ENCODE measurements around the gene ALKBH2. TPM values are rescaled to one million over a fixed set of nuclear protein-coding genes. Genes with fewer than 3 reads are reported as not detected.
"Not testable (repeated sequence)": the region's sequence is repeated elsewhere in the genome, so short reads cannot be mapped to it uniquely, and the experiment has no call there.

Gene ALKBH2
- total RNA-seq, 2 experiments from 2014 or later, result 10.0 to 13.0 TPM

- Mint-ChIP-seq H3K4me3 (peak overlapping the region; percentile 99), H3K27ac (peak overlapping the region; percentile 99), H3K4me1 (peaks cover 15% of the 10 kb centered on the region), H3K36me3 (ENCODE audit: low read depth) (peaks cover 11% of the 10 kb centered on the region)
- H3K27me3 Mint-ChIP-seq, H3K9me3 Mint-ChIP-seq, DNase-seq: not testable (repeated sequence)
- POLR2A ChIA-PET, result interaction anchor here (1.0 kb wide), 1 partner anchor 39 kb away, joined by 3 read pairs; the partner anchor contains the start of gene ALKBH2
- CTCF ChIA-PET, result interaction anchor here (1.6 kb wide), 1 partner anchor 39 kb away, joined by 7 read pairs; the partner anchor contains the start of gene ALKBH2
These were observed 39.2 kb downstream of the ALKBH2 start for GRCh38 chr12:109054124-109054513.

DNA sequence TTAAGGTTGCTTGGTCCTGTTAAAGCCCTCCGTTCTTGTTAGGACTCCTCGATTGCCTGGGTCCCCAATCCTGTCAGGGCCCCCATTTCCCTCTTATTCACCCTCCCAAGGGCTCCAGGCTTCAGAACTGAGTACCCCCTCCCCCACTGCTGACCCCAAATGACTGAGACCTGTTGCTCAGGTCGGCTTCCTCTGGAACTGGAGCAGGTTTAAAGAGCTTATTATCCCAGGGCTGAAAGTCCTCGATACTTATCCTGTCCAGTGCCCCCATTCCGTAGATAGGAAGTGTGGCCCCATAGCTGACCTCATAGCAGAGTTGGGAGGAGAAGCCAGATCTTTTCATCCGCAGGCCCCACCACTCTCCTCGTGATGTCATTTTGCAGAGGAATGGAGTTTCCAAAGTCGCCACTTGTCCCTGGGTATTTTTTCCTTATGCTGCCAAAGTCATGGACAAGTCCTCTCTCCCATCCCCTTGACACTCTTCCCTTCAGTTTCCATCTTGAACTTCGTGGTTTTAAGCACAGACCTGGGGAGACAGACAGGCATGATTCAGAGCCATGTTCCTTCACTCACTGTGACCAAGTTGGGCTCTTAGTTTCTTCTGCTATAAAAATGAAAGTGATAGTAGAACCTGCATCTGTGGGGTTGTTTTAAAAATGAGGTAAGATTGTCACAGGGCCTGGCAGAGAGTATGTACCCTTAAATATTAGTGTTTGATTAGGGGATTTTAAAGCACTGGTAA lies 39.7 kb downstream of the ALKBH2 start:
- POLR2A ChIA-PET, result interaction anchor here (1.0 kb wide), 1 partner anchor 40 kb away, joined by 3 read pairs; the partner anchor contains the start of gene ALKBH2
- CTCF ChIA-PET, result interaction anchor here (1.6 kb wide), 1 partner anchor 40 kb away, joined by 7 read pairs; the partner anchor contains the start of gene ALKBH2
- Mint-ChIP-seq H3K9me3 (no peaks in the 10 kb centered on the region), H3K36me3 (ENCODE audit: low read depth) (peaks cover 9% of the 10 kb centered on the region), H3K4me3 (peak overlapping the region; percentile 99), H3K4me1 (peaks cover 15% of the 10 kb centered on the region), H3K27ac (peak overlapping the region; percentile 99), H3K27me3 (no peaks in the 10 kb centered on the region)
- peak; percentile 54 for DNase-seq

DNA sequence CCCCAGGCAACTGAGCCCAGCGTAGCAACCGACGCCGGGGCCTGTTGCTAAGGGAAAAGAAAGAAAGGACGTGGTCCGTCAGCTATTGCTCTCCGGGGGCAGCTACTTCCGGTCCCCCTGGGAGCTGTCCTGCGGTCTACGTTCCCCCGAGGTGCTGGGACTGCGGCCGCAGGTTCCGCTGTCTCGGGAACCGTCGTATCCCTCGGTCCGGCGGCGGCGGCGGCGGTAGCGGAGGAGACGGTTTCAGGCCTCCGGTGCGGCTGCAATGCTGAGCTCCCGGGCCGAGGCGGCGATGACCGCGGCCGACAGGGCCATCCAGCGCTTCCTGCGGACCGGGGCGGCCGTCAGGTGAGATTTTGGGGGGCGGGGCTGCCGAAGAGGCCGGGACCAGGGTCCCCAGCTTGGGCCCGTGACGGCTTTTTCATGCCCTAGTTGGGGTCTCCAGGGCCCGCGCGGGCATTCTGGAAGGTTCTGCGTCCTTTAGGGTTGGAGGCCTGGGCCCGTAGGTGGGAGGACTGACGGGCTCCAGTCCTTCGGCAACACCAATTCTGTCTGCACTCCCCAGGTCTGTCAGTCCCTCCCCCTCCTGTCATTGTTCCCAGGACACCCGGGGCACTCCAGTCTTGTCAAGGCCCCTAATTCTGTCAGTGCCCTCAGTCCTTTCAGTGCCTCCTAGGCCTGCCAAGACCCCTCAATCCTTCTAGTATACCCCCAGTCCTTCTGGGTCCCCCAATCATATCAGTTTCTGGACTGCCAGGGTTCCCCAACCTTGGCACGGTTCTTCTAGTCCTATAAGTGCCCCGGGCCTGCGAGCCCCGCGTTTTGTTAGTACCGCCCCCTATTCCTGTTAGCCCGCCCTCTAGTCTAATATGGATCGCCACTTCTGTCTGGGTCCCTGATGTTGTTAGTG lies 40.6 kb downstream of the ALKBH2 start, which contains the start of gene USP30:
Gene USP30, plus strand, starts transcription at position 163 of the 910 bp plus-strand sequence. Its CDS starts 103 bp downstream, at position 266.
- DNase-seq, result peak; percentile 83
- ChIA-PET POLR2A (no interaction called here), CTCF (interaction anchor here (0.7 to 1.6 kb wide), 3 partner anchors 40 to 55 kb away, joined by 3 to 7 read pairs (median 5); partner anchors contain the start of gene ALKBH2)
- H3K4me1 Mint-ChIP-seq, result peaks cover 15% of the 10 kb centered on the region
- peak within 1 kb of the TSS; percentile 99 for H3K4me3 Mint-ChIP-seq
- no peaks in the 10 kb centered on the region for H3K9me3 Mint-ChIP-seq
- peak within 1 kb of the TSS; percentile 99 for H3K27ac Mint-ChIP-seq
- H3K27me3 Mint-ChIP-seq, result no peaks in the 10 kb centered on the region
- H3K36me3 Mint-ChIP-seq (ENCODE audit: low read depth), result peaks cover 9% of the 10 kb centered on the region

DNA sequence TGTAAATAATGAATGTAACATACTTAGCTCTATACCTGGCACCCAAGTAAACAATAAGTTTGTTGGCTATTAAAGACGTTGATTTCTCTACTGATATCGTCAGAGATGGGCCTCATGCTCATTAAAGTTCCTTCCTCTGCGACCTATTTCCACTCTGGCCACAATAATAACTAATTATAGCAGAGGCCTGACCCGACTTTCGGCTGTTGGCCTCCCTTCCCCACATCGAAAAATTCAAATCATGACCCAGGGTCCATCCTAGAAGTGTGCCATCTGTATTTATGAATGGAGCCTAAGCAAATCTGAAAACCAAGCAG lies 41.2 kb downstream of the ALKBH2 start:
- CTCF ChIA-PET, result interaction anchor here (0.7 to 1.4 kb wide), 2 partner anchors 41 to 56 kb away, joined by 3 to 5 read pairs; partner anchors contain the start of gene ALKBH2
- Mint-ChIP-seq H3K27me3 (no peaks in the 10 kb centered on the region), H3K4me1 (peaks cover 19% of the 10 kb centered on the region), H3K27ac (peak overlapping the region; percentile 81), H3K36me3 (ENCODE audit: low read depth) (peaks cover 9% of the 10 kb centered on the region), H3K9me3 (no peaks in the 10 kb centered on the region), H3K4me3 (peak overlapping the region; percentile 99)
- DNase-seq, result no peak
- POLR2A ChIA-PET, result no interaction called here

DNA sequence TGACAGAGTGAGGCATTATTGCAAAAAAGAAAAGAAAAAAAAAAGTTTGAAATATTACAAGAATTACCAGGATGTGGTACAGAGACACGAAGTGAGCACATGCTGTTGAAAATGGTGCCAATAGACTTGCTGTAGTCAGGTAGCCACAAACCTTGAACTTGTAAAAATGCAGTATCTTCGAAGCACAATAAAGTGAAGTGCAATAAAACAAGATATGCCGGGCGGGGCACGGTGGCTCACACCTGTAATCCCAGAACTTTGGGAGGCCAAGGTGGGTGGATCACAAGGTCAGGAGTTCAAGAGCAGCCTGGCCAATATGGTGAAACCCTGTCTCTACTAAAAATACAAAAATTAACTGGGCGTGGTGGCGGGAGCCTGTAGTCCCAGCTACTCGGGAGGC lies 43.5 kb downstream of the ALKBH2 start:
- POLR2A ChIA-PET; H3K36me3 Mint-ChIP-seq (ENCODE audit: low read depth); H3K4me3 Mint-ChIP-seq; H3K27me3 Mint-ChIP-seq; DNase-seq; H3K27ac Mint-ChIP-seq; H3K9me3 Mint-ChIP-seq; CTCF ChIA-PET: not testable (repeated sequence)
- H3K4me1 Mint-ChIP-seq, result peaks cover 21% of the 10 kb centered on the region

DNA sequence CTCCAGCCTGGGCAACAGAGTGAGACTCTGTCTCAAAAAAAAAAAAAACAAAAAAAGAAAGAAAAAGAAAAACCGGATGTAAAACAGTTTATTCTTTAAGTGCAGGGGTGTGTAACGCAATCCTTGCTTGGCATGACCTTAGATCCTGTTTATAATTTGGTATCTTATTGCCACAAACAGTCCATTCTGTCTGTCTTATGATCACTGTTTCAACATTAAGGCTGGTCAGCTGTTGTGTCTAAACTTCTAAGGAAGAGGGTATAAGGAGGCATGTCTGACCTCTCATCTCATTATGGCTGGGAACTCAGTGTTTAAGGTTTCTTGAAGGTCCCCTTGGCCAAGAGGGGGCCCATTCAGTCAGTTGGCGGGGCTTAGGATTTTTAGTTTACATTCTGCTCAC lies 44.6 kb downstream of the ALKBH2 start:
- POLR2A ChIA-PET; H3K27me3 Mint-ChIP-seq; H3K27ac Mint-ChIP-seq; H3K4me3 Mint-ChIP-seq; DNase-seq; CTCF ChIA-PET; H3K36me3 Mint-ChIP-seq (ENCODE audit: low read depth); H3K9me3 Mint-ChIP-seq: not testable (repeated sequence)
- H3K4me1 Mint-ChIP-seq, result peaks cover 13% of the 10 kb centered on the region

- peaks cover 12% of the 10 kb centered on the region for H3K4me1 Mint-ChIP-seq
- H3K27ac Mint-ChIP-seq, result no peak overlapping the region
- H3K27me3 Mint-ChIP-seq, result peaks cover 16% of the 10 kb centered on the region
- H3K4me3 Mint-ChIP-seq, result no peak overlapping the region
- CTCF ChIA-PET, result interaction anchor here (0.8 kb wide), 1 partner anchor 180 kb away, joined by 3 read pairs; no protein-coding TSS in a partner anchor
- no peak for DNase-seq
- peaks cover 6% of the 10 kb centered on the region for H3K36me3 Mint-ChIP-seq (ENCODE audit: low read depth)
- POLR2A ChIA-PET, result no interaction called here
- no peaks in the 10 kb centered on the region for H3K9me3 Mint-ChIP-seq
These were observed 46.0 kb downstream of the ALKBH2 start for GRCh38 chr12:109047081-109047805.

DNA sequence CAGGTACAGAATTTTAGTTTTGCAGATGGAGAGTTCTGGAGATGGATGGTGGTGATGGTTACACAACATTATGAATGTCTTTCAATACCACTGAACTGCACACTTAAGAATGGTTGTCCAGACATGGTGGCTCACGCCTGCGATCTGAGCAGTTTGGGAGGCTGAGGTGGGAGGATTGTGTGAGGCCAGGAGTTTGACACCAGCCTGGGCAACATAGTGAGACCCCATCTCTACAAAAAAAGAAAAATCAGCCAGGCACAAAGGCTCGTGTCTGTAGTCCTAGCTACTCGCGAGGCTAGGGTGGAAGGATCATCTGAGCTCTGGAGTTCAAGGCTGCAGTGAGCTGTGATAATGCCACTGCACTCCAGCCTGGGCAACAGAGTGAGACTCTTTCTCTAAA lies 49.0 kb downstream of the ALKBH2 start:
- H3K36me3 Mint-ChIP-seq (ENCODE audit: low read depth), result no peaks in the 10 kb centered on the region
- H3K4me3 Mint-ChIP-seq, result no peak overlapping the region
- H3K27ac Mint-ChIP-seq, result no peak overlapping the region
- no peak for DNase-seq
- peaks cover 7% of the 10 kb centered on the region for H3K9me3 Mint-ChIP-seq
- ChIA-PET CTCF (no interaction called here), POLR2A (no interaction called here)
- peaks cover 16% of the 10 kb centered on the region for H3K27me3 Mint-ChIP-seq
- H3K4me1 Mint-ChIP-seq, result peaks cover 6% of the 10 kb centered on the region

Other genes with a start within 250 kb of the ALKBH2 start
- gene SSH1, start 235.9 kb downstream of the ALKBH2 start, total RNA-seq, result 10 to 100 TPM; 24.2 to 27.4 TPM
- not detected for gene DAO, start 213.4 kb downstream of the ALKBH2 start, total RNA-seq
- gene SVOP, start 72.4 kb downstream of the ALKBH2 start, total RNA-seq, result not detected
- gene USP30, start 40.9 kb downstream of the ALKBH2 start, total RNA-seq, result 1 to 10 TPM; 5.5 to 7.2 TPM
- gene UNG, start 4.1 kb upstream of the ALKBH2 start, total RNA-seq, result 10 to 100 TPM; 40.2 to 45.2 TPM
- gene ACACB, start 23.1 kb upstream of the ALKBH2 start, total RNA-seq, result 10 to 100 TPM; 10.3 to 13.3 TPM
- gene FOXN4, start 215.8 kb upstream of the ALKBH2 start, total RNA-seq, result not detected

Measured in activated CD4-positive, alpha-beta T cell treated with anti-CD3 and anti-CD28 coated beads, Interleukin-2, amount 10 ng/mL, durations not matched to agents 7 days and 5 days (primary cell).